K562 (cell line): ENCODE results near the gene COQ8A. TPM values are rescaled to one million over a fixed set of nuclear protein-coding genes. Genes with fewer than 3 reads are reported as not detected.

Source experiments
- AFF4 ChIP-seq: sonication (generic); formaldehyde crosslinking; IDR thresholded peaks from 2 replicates; pipeline ENCODE4 v1.8.0; 2023; ENCODE audit warnings: mild to moderate bottlenecking, missing genetic modification reagents
- BDP1 ChIP-seq: IDR thresholded peaks from 3 replicates; pipeline ENCODE4 v1.6.1; 2011; ENCODE audit not compliant: insufficient read length, insufficient read depth
- FOSL1 ChIP-seq: fragments of 200-800 bp; sonication (Bioruptor generic); conservative IDR thresholded peaks from 2 replicates; pipeline ENCODE4 v1.6.1; 2016; ENCODE audit warnings: missing genetic modification characterization, missing compliant biosample characterization
- HDAC8 ChIP-seq: fragments of 450-650 bp; IDR thresholded peaks from 2 replicates; pipeline ENCODE4 v1.6.1; 2016; ENCODE audit warnings: mild to moderate bottlenecking, missing genetic modification characterization, moderate library complexity, missing compliant biosample characterization
- ILF3 ChIP-seq: fragments of 450-650 bp; IDR thresholded peaks from 2 replicates; pipeline ENCODE4 v1.6.1; 2018; ENCODE audit warnings: antibody characterized with exemption, mild to moderate bottlenecking, moderate library complexity, borderline replicate concordance
- KAT2B ChIP-seq: IDR thresholded peaks from one replicate; pipeline ENCODE4 v1.6.1; 2012; ENCODE audit warnings: low read depth, mild to moderate bottlenecking, control low read depth, inconsistent platforms, low read length, moderate library complexity
- MAZ ChIP-seq, 2 experiments: fragments of 450-650 bp in 1 of 2; sonication (generic) in 1 of 2; formaldehyde crosslinking; IDR thresholded peaks in 1 of 2; conservative IDR thresholded peaks in 1 of 2; 2 replicates each; pipeline versions ENCODE4 v1.4.0 to v1.5.0; 2020; ENCODE audit warnings: mild to moderate bottlenecking in 1 of 2, missing genetic modification reagents in 1 of 2
- MNT ChIP-seq, 2 experiments: fragments of 450-650 bp; conservative IDR thresholded peaks; 2 replicates each; pipeline ENCODE4 v1.6.1; 2017; ENCODE audit warnings: mild to moderate bottlenecking in 2 of 2, moderate library complexity in 2 of 2
- NFYB ChIP-seq: IDR thresholded peaks from 2 replicates; pipeline ENCODE4 v1.6.1; 2011; ENCODE audit warnings: mild to moderate bottlenecking, moderate library complexity; ENCODE audit not compliant: insufficient read length; ENCODE audit errors: extremely low read depth
- NONO ChIP-seq, 2 experiments: fragments of 200-400 bp in 1 of 2; fragments of 450-650 bp in 1 of 2; formaldehyde crosslinking in 1 of 2; IDR thresholded peaks; 2 replicates each; pipeline ENCODE4 v1.6.1; 2017; ENCODE audit warnings: low read depth in 2 of 2, mild to moderate bottlenecking in 2 of 2, moderate library complexity in 2 of 2, low read length in 1 of 2
- RAD21 ChIP-seq, 2 experiments: fragments of 250-450 bp in 1 of 2; fragments of 450-650 bp in 1 of 2; sonication (Bioruptor Pico) in 1 of 2; formaldehyde crosslinking in 1 of 2; IDR thresholded peaks in 1 of 2; conservative IDR thresholded peaks in 1 of 2; 2 replicates each; pipeline versions ENCODE4 v1.4.0 to v1.8.0; 2020 to 2022; ENCODE audit warnings: mild to moderate bottlenecking in 2 of 2, moderate library complexity in 1 of 2
- SMAD4 ChIP-seq: fragments of 250-450 bp; sonication (Bioruptor Pico); conservative IDR thresholded peaks from 2 replicates; pipeline ENCODE4 v1.8.0; 2021; ENCODE audit warnings: inconsistent platforms, mild to moderate bottlenecking, moderate library complexity
- TOE1 ChIP-seq, 2 experiments: fragments of 450-650 bp in 1 of 2; sonication (generic) in 1 of 2; formaldehyde crosslinking in 1 of 2; IDR thresholded peaks; 2 replicates each; pipeline versions ENCODE4 v1.7.1 to v1.8.0; 2016 to 2022; ENCODE audit warnings: borderline replicate concordance in 2 of 2, mild to moderate bottlenecking in 2 of 2, antibody characterized with exemption in 1 of 2, inconsistent platforms in 1 of 2, low read depth in 1 of 2, missing genetic modification reagents in 1 of 2, moderate library complexity in 1 of 2
- ZFP1 ChIP-seq: fragments of 450-650 bp; formaldehyde crosslinking; IDR thresholded peaks from 2 replicates; pipeline ENCODE4 v1.4.0; 2020; ENCODE audit warnings: mild to moderate bottlenecking, mixed read lengths
- ZNF121 ChIP-seq: sonication (generic); formaldehyde crosslinking; conservative IDR thresholded peaks from 2 replicates; pipeline ENCODE4 v1.8.0; 2022; ENCODE audit warnings: missing genetic modification reagents
- ZNF347 ChIP-seq: fragments of 450-650 bp; formaldehyde crosslinking; IDR thresholded peaks from 2 replicates; pipeline ENCODE4 v1.4.0; 2020; ENCODE audit warnings: low read depth, mild to moderate bottlenecking, moderate library complexity
- ZNF583 ChIP-seq: fragments of 250-450 bp; sonication (Bioruptor Pico); IDR thresholded peaks from 2 replicates; pipeline ENCODE4 v1.4.0; 2020
- polyA plus RNA-seq, 8 experiments: library from polyadenylated mRNA; depleted of rRNA in 4 of 8; stranded (reverse) in 5 of 8; unstranded in 3 of 8; fragments of >200 nt; fragmentation: Nextera tagmentation in 2 of 8; fragmentation: Illumina TruSeq in 1 of 8; extraction: Ambion mirVana in 2 of 8; extraction: Trizol in 1 of 8; gene quantifications; 2 replicates each; pipeline versions ENCODE4 v1.2.1 to v1.2.3, GENCODE V29; 2011 to 2014; ENCODE audit warnings: inconsistent platforms in 1 of 8, missing spikeins in 1 of 8
- total RNA-seq, 7 experiments: library from RNA; depleted of rRNA in 6 of 7; stranded (reverse); fragments of >200 nt in 6 of 7; fragmentation: Illumina TruSeq in 2 of 7; extraction: Trizol in 2 of 7; gene quantifications; 2 replicates each; pipeline versions ENCODE4 v1.2.1 to v1.2.3, GENCODE V29; 2011 to 2021; ENCODE audit warnings: low replicate concordance in 1 of 7
- TF ChIP-seq, protein P1 (sequence below): fragments of 250-450 bp; sonication (Bioruptor Pico); IDR thresholded peaks from 2 replicates; pipeline ENCODE4 v1.8.0; 2022; ENCODE audit warnings: moderate library complexity, mild to moderate bottlenecking, inconsistent platforms

The COQ8A gene
- total and polyA plus RNA-seq, 9 of the 15 experiments (the other 6 are each of a cell fraction or from before 2014, with no cell fraction given) = 2.6 to 54.3 (median 32.4) TPM

DNA sequence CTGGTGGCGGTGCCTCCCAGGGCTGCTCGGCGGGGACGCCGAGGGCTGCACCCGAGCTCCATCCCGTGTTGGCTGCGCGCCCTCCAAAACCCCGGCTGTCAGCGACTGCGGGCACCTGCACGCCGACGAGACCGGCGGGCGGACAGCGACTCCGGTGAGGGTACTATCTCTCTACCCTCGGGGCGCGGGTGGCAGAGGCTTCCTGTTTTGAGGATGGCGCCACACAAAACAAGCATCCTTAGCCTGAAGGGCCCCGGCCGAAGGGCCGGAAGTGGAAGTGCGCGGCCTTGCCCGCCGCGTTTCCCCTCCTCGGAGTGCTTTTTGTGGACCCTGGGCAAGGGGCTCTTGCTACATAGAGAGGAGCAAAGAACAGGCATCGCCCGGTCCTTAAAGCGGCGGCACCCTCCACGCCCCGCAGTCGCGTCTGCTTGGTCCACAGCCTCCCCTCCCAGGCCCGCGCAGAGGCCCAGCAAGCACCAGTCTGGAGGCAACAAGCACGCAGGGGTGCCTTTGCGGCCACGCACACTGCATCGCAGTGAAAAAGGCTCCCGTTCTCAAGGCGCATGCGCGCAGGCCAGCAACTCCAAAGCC, 561 bp upstream of the COQ8A start (continued):
- TF ChIP-seq, protein P1, sequence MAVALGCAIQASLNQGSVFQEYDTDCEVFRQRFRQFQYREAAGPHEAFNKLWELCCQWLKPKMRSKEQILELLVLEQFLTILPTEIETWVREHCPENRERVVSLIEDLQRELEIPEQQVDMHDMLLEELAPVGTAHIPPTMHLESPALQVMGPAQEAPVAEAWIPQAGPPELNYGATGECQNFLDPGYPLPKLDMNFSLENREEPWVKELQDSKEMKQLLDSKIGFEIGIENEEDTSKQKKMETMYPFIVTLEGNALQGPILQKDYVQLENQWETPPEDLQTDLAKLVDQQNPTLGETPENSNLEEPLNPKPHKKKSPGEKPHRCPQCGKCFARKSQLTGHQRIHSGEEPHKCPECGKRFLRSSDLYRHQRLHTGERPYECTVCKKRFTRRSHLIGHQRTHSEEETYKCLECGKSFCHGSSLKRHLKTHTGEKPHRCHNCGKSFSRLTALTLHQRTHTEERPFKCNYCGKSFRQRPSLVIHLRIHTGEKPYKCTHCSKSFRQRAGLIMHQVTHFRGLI (CRISPR knock-in tag) = no peak
- TF ChIP-seq ZNF583 (CRISPR knock-in tag) (peak; percentile 46), RAD21 (CRISPR knock-in tag; conservative IDR thresholded peaks at IDR 0.05 in 1 of 2, IDR thresholded peaks at IDR 0.05 in 1 of 2) (no peak), BDP1 (no peak), SMAD4 (peak; percentile 6), MAZ (CRISPR knock-in tag; conservative IDR thresholded peaks at IDR 0.05 in 1 of 2, IDR thresholded peaks at IDR 0.05 in 1 of 2) (peak; percentile 32 to 82; a peak in 2 of 4 replicates), ZNF121 (CRISPR knock-in tag) (peak; percentile 54; the same call in 1 of the 2 replicates), FOSL1 (peak; percentile 7; the same call in 1 of the 2 replicates), NFYB (no peak), HDAC8 (tag) (peak; percentile 65; the same call in 1 of the 2 replicates), KAT2B (no peak), ZFP1 (no peak), AFF4 (CRISPR knock-in tag) (0 out of 2 replicates have a peak, but pooled peaks have one; percentile 72), ILF3 (no peak), MNT (conservative IDR thresholded peaks at IDR 0.05) (no peak), TOE1 (IDR thresholded peaks at IDR 0.05; ENCODE audit: borderline replicate concordance) (0 out of 2 replicates have a peak, but pooled peaks have one; percentile 25), TOE1 (CRISPR knock-in tag; IDR thresholded peaks at IDR 0.05; ENCODE audit: borderline replicate concordance, low read depth) (peak; percentile 85), ZNF347 (CRISPR knock-in tag) (no peak), NONO (IDR thresholded peaks at IDR 0.05; ENCODE audit: low read depth in 2 of 2, low read length in 1 of 2) (peak; percentile 14 to 34; a peak in 1 of 4 replicates)
